SK-N-SH (cell line): ENCODE measurements around the gene CHFR. TPM values are rescaled to one million over a fixed set of nuclear protein-coding genes. Genes with fewer than 3 reads are reported as not detected.

ENCODE experiments used
- CTCF ChIA-PET: fragments of 300-600, 350-600 bp; formaldehyde crosslinking; extraction: SDS; loops from one replicate; lab custom pipeline; 2021; lab: Yijun Ruan, JAX
- POLR2A ChIA-PET: fragments of 350-600 bp; sonication (Branson Sonifier 250); formaldehyde crosslinking; extraction: SDS; loops from one replicate; lab custom pipeline; 2020; ENCODE audit warnings: antibody characterized with exemption, inconsistent platforms; lab: Yijun Ruan, JAX
- DNase-seq: peaks from one replicate; pipeline ENCODE4 v3.0.0; 2012
- H2AFZ ChIP-seq: fragments of 200-600 bp; sonication (generic); 2 replicates; pipeline ENCODE4 v1.8.1; 2016; ENCODE audit warnings: antibody characterized with exemption, mild to moderate bottlenecking, low read depth
- H3F3A ChIP-seq: fragments of 200-600 bp; sonication (generic); replicated peaks from 2 replicates; pipeline ENCODE3; 2016; ENCODE audit warnings: antibody characterized with exemption, mild to moderate bottlenecking; ENCODE audit not compliant: insufficient read depth
- H3K27ac ChIP-seq, 2 experiments: fragments of 200-500 bp in 1 of 2; fragments of 200-600 bp in 1 of 2; sonication (Bioruptor generic) in 1 of 2; sonication (generic), shearing (Covaris generic) in 1 of 2; 2 replicates each; pipeline versions ENCODE4 v1.5.1 to v1.6.1; 2014 to 2016; ENCODE audit warnings: low read depth in 2 of 2, inconsistent platforms in 1 of 2, low read length in 1 of 2, mild to moderate bottlenecking in 1 of 2, mixed read lengths in 1 of 2
- H3K27me3 ChIP-seq: fragments of 200-600 bp; sonication (generic), shearing (Covaris generic); 2 replicates; pipeline ENCODE4 v1.6.1; 2016; ENCODE audit warnings: mixed run types; ENCODE audit not compliant: insufficient read depth
- H3K36me3 ChIP-seq, 2 experiments: fragments of 200-500 bp in 1 of 2; fragments of 200-600 bp in 1 of 2; sonication (Bioruptor generic) in 1 of 2; sonication (generic) in 1 of 2; replicated peaks in 1 of 2; 2 replicates each; pipeline versions ENCODE3 to v1.5.1; 2014 to 2016; ENCODE audit warnings: low read length in 1 of 2, mild to moderate bottlenecking in 1 of 2; ENCODE audit not compliant: insufficient read depth in 2 of 2, control insufficient read depth in 1 of 2
- H3K4me1 ChIP-seq, 2 experiments: fragments of 200-500 bp in 1 of 2; fragments of 200-600 bp in 1 of 2; sonication (Bioruptor generic) in 1 of 2; sonication (generic), shearing (Covaris generic) in 1 of 2; 2 replicates each; pipeline versions ENCODE4 v1.5.1 to v1.6.1; 2014 to 2016; ENCODE audit warnings: low read depth in 1 of 2, low read length in 1 of 2, mixed run types in 1 of 2; ENCODE audit not compliant: insufficient read depth in 2 of 2, control insufficient read depth in 1 of 2
- H3K4me2 ChIP-seq: fragments of 200-600 bp; sonication (generic), shearing (Covaris generic); 2 replicates; pipeline ENCODE4 v1.6.1; 2017; ENCODE audit warnings: mixed run types
- H3K4me3 ChIP-seq, 2 experiments: fragments of 200-500 bp in 1 of 2; fragments of 200-600 bp in 1 of 2; sonication (Bioruptor generic) in 1 of 2; sonication (generic), shearing (Covaris generic) in 1 of 2; 2 replicates each; pipeline versions ENCODE4 v1.5.1 to v1.8.1; 2014 to 2016; ENCODE audit warnings: low read depth in 2 of 2, inconsistent platforms in 1 of 2, low read length in 1 of 2, mild to moderate bottlenecking in 1 of 2, mixed read lengths in 1 of 2, moderate library complexity in 1 of 2
- H3K79me2 ChIP-seq: fragments of 200-600 bp; sonication (generic); 2 replicates; pipeline ENCODE4 v1.8.1; 2017; ENCODE audit warnings: mild to moderate bottlenecking; ENCODE audit not compliant: insufficient read depth
- H3K9ac ChIP-seq: fragments of 200-600 bp; sonication (generic); 2 replicates; pipeline ENCODE4 v1.6.1; 2017; ENCODE audit warnings: mixed run types
- H3K9me2 ChIP-seq: fragments of 200-600 bp; sonication (generic); 2 replicates; pipeline ENCODE4 v1.6.1; 2017; ENCODE audit warnings: mixed run types
- H3K9me3 ChIP-seq: fragments of 200-600 bp; sonication (generic); 2 replicates; pipeline ENCODE4 v1.6.1; 2017; ENCODE audit warnings: mixed run types, mild to moderate bottlenecking, moderate library complexity
- H4K20me1 ChIP-seq: fragments of 200-600 bp; sonication (generic); 2 replicates; pipeline ENCODE4 v1.6.1; 2017; ENCODE audit warnings: mild to moderate bottlenecking, mixed run types; ENCODE audit not compliant: insufficient read depth
- CHD2 ChIP-seq: fragments of 150-350 bp; IDR thresholded peaks from 2 replicates; pipeline ENCODE4 v1.6.1; 2018; ENCODE audit warnings: low read length; ENCODE audit not compliant: partially characterized antibody
- ELF1 ChIP-seq: IDR thresholded peaks from 2 replicates; pipeline ENCODE4 v1.4.0; 2012
- EP300 ChIP-seq, 2 experiments: IDR thresholded peaks; 2 replicates each; pipeline versions ENCODE4 v1.4.0 to v1.6.1; 2012; ENCODE audit warnings: borderline replicate concordance in 1 of 2, low read depth in 1 of 2, low read length in 1 of 2
- EZH2phosphoT487 ChIP-seq: fragments of 200-600 bp; sonication (generic); IDR thresholded peaks from 2 replicates; pipeline ENCODE4 v1.6.1; 2017; ENCODE audit warnings: low read depth, mixed run types, mild to moderate bottlenecking, antibody characterized with exemption, moderate library complexity, borderline replicate concordance
- FOSL2 ChIP-seq: IDR thresholded peaks from 2 replicates; pipeline ENCODE4 v1.4.0; 2012; ENCODE audit warnings: low read depth, mild to moderate bottlenecking, moderate library complexity, borderline replicate concordance
- FOXM1 ChIP-seq: IDR thresholded peaks from 2 replicates; pipeline ENCODE4 v1.4.0; 2012; ENCODE audit warnings: low read depth, mild to moderate bottlenecking
- GABPA ChIP-seq: IDR thresholded peaks from 2 replicates; pipeline ENCODE4 v1.4.0; 2012; ENCODE audit warnings: low read depth, mild to moderate bottlenecking
- GATA2 ChIP-seq: sonication (generic); formaldehyde crosslinking; IDR thresholded peaks from 2 replicates; pipeline ENCODE4 v1.5.0; 2020; ENCODE audit warnings: mild to moderate bottlenecking, missing genetic modification reagents
- JUND ChIP-seq: IDR thresholded peaks from 2 replicates; pipeline ENCODE4 v1.4.0; 2012
- MEF2A ChIP-seq: IDR thresholded peaks from 2 replicates; pipeline ENCODE4 v1.4.0; 2012; ENCODE audit warnings: low read depth, borderline replicate concordance
- MXI1 ChIP-seq: IDR thresholded peaks from 2 replicates; pipeline ENCODE4 v1.6.1; 2012; ENCODE audit warnings: mild to moderate bottlenecking, low read depth, low read length, improper control_type of control experiment
- NFIC ChIP-seq: IDR thresholded peaks from 2 replicates; pipeline ENCODE4 v1.4.0; 2012; ENCODE audit warnings: borderline replicate concordance
- NRF1 ChIP-seq: IDR thresholded peaks from 2 replicates; pipeline ENCODE4 v1.6.1; 2012; ENCODE audit warnings: low read depth, mild to moderate bottlenecking, low read length
- RAD21 ChIP-seq: IDR thresholded peaks from 2 replicates; pipeline ENCODE4 v1.6.1; 2012; ENCODE audit warnings: mild to moderate bottlenecking, low read length
- RFX5 ChIP-seq: IDR thresholded peaks from 2 replicates; pipeline ENCODE4 v1.6.1; 2012; ENCODE audit warnings: mild to moderate bottlenecking, improper control_type of control experiment, low read length
- SIN3A ChIP-seq: IDR thresholded peaks from 2 replicates; pipeline ENCODE4 v1.6.1; 2012; ENCODE audit warnings: low read depth, mild to moderate bottlenecking, low read length, moderate library complexity, borderline replicate concordance
- TAF1 ChIP-seq: IDR thresholded peaks from 2 replicates; pipeline ENCODE4 v1.6.1; 2012; ENCODE audit warnings: low read depth, mild to moderate bottlenecking, low read length, moderate library complexity, borderline replicate concordance
- TCF12 ChIP-seq: IDR thresholded peaks from 2 replicates; pipeline ENCODE4 v1.4.0; 2012
- TEAD4 ChIP-seq: IDR thresholded peaks from 2 replicates; pipeline ENCODE4 v1.4.0; 2012; ENCODE audit warnings: mild to moderate bottlenecking, borderline replicate concordance; ENCODE audit not compliant: insufficient read depth
- WGBS: methylation state at CpG from one replicate; pipeline ENCODE4 v1.1.6; 2017; ENCODE audit warnings: low lambda C conversion rate; 5-methylcytosine and 5-hydroxymethylcytosine counted together
- polyA plus RNA-seq, 3 experiments: library from polyadenylated mRNA; depleted of rRNA; stranded (reverse); fragments of >200 nt; gene quantifications; 2 replicates each; pipeline ENCODE4 v1.2.3, GENCODE V29; 2012
- TF ChIP-seq, protein P1 (sequence below): IDR thresholded peaks from 2 replicates; pipeline ENCODE4 v1.4.0; 2012; ENCODE audit warnings: low read depth, borderline replicate concordance
- TF ChIP-seq, protein P2 (sequence below): fragments of 150-350 bp; IDR thresholded peaks from 2 replicates; pipeline ENCODE4 v1.6.1; 2016; ENCODE audit warnings: mild to moderate bottlenecking, low read depth, low read length
- TF ChIP-seq, protein P3 (sequence below): fragments of 150-350 bp; IDR thresholded peaks from 2 replicates; pipeline ENCODE4 v1.6.1; 2017; ENCODE audit warnings: antibody characterized with exemption, low read length, low read depth, borderline replicate concordance
- TF ChIP-seq, protein P4 (sequence below): IDR thresholded peaks from 2 replicates; pipeline ENCODE4 v1.4.0; 2012; ENCODE audit warnings: low read depth, borderline replicate concordance

Gene CHFR
- polyA plus RNA-seq, 1 of the 3 experiments (the other 2 are of a cell fraction) = 31.6 TPM

DNA sequence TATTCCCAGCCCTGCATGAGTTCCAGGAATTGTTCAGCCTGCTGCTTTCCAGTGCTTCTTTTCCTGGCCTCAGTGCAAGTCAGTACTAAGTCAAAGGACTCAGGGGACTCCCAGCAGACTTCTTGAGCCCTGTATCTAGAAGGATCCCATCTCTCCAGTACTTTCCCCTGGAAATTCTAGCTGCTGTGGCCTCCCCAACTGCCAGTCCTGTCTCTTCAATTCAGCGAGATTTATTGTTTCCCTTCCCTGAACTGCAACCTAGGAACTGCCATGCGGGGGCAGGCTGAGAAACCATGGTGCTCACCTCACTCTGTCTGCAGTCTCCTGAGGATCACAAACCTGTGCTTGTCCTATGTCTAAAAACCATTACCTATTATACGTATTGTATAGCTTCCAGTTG is 37.0 kb upstream of the CHFR start:
- Histone ChIP-seq H3K4me2 (no peak overlapping the region), H3K4me1 (no peaks in the 10 kb centered on the region), H3K9me3 (peaks cover 64% of the 10 kb centered on the region), H3K9me2 (no peaks in the 10 kb centered on the region), H4K20me1 (no peaks in the 10 kb centered on the region), H3K27me3 (no peaks in the 10 kb centered on the region), H3K4me3 (no peak overlapping the region; a peak in 1 of 4 replicates), H3K27ac (no peak overlapping the region), H3F3A (peaks cover 8% of the 10 kb centered on the region), H3K9ac (no peak overlapping the region), H2AFZ (no peak overlapping the region), H3K79me2 (no peaks in the 10 kb centered on the region), H3K36me3 (peaks cover 6 to 27% of the 10 kb centered on the region in 2 experiments)
- TF ChIP-seq TEAD4 = no peak
- TF ChIP-seq MEF2A = no peak
- TF ChIP-seq, protein P1, sequence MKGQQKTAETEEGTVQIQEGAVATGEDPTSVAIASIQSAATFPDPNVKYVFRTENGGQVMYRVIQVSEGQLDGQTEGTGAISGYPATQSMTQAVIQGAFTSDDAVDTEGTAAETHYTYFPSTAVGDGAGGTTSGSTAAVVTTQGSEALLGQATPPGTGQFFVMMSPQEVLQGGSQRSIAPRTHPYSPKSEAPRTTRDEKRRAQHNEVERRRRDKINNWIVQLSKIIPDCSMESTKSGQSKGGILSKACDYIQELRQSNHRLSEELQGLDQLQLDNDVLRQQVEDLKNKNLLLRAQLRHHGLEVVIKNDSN = no peak
- TF ChIP-seq NRF1 = no peak
- TF ChIP-seq RFX5 = no peak
- no peak for TF ChIP-seq ELF1
- TF ChIP-seq MXI1 = no peak
- TF ChIP-seq EP300 (IDR thresholded peaks at IDR 0.05; ENCODE audit: borderline replicate concordance in 1 of 2, low read depth in 1 of 2, low read length in 1 of 2) = no peak
- CTCF ChIA-PET = interaction anchor here (0.5 to 0.6 kb wide), 2 partner anchors 15 to 38 kb away, joined by 3 read pairs; no protein-coding TSS in a partner anchor
- POLR2A ChIA-PET = no interaction called here
- WGBS = 85% methylated on average over 3 of the region's 3 CpGs
- DNase-seq = no peak

DNA sequence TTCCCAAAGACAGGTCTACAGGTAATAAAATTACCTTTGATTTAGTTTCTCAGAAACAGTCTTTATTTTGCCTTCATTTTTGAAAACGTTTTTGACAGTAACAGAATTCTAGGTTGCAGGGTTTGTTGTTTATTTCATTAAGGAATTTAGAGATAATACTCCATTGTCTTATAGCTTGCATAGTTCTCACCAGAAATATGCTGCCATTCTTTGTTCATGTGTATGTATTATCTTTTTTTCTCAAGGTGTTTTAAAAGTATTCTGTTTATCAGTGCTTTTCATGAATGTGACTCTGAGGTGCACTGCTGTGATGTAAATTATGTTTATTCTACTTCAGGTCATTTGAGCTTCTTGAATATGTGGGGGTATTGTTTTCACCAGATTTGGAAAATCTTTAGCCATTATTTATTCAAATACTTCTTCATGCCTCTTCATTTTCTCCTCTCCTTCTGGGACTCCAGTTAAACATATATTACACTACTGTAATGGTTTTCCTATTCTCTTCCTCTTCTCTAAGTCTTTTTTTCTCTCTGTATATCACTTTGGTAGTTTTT is 36.0 kb upstream of the CHFR start:
- Histone ChIP-seq H3K9me3 (peaks cover 55% of the 10 kb centered on the region), H3K27ac (no peak overlapping the region), H3K9me2 (no peaks in the 10 kb centered on the region), H3F3A (peaks cover 8% of the 10 kb centered on the region), H3K4me3 (no peak overlapping the region), H3K79me2 (no peaks in the 10 kb centered on the region), H3K4me2 (no peak overlapping the region), H4K20me1 (no peaks in the 10 kb centered on the region), H3K4me1 (no peaks in the 10 kb centered on the region), H3K9ac (no peak overlapping the region), H2AFZ (no peak overlapping the region), H3K27me3 (no peaks in the 10 kb centered on the region), H3K36me3 (peaks cover 6 to 19% of the 10 kb centered on the region in 2 experiments)
- 6% methylated on average over 1 of the region's 1 CpG for WGBS
- TF ChIP-seq NFIC (no peak), CHD2 (no peak), GABPA (no peak), SIN3A (no peak), EZH2phosphoT487 (no peak), FOSL2 (no peak), TAF1 (no peak), TCF12 (no peak), JUND (no peak), RFX5 (no peak), FOXM1 (no peak), GATA2 (CRISPR knock-in tag) (no peak), RAD21 (no peak)
- TF ChIP-seq, protein P2, sequence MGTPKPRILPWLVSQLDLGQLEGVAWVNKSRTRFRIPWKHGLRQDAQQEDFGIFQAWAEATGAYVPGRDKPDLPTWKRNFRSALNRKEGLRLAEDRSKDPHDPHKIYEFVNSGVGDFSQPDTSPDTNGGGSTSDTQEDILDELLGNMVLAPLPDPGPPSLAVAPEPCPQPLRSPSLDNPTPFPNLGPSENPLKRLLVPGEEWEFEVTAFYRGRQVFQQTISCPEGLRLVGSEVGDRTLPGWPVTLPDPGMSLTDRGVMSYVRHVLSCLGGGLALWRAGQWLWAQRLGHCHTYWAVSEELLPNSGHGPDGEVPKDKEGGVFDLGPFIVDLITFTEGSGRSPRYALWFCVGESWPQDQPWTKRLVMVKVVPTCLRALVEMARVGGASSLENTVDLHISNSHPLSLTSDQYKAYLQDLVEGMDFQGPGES = no peak
- TF ChIP-seq, protein P3, sequence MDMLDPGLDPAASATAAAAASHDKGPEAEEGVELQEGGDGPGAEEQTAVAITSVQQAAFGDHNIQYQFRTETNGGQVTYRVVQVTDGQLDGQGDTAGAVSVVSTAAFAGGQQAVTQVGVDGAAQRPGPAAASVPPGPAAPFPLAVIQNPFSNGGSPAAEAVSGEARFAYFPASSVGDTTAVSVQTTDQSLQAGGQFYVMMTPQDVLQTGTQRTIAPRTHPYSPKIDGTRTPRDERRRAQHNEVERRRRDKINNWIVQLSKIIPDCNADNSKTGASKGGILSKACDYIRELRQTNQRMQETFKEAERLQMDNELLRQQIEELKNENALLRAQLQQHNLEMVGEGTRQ = no peak
- TF ChIP-seq, protein P4, sequence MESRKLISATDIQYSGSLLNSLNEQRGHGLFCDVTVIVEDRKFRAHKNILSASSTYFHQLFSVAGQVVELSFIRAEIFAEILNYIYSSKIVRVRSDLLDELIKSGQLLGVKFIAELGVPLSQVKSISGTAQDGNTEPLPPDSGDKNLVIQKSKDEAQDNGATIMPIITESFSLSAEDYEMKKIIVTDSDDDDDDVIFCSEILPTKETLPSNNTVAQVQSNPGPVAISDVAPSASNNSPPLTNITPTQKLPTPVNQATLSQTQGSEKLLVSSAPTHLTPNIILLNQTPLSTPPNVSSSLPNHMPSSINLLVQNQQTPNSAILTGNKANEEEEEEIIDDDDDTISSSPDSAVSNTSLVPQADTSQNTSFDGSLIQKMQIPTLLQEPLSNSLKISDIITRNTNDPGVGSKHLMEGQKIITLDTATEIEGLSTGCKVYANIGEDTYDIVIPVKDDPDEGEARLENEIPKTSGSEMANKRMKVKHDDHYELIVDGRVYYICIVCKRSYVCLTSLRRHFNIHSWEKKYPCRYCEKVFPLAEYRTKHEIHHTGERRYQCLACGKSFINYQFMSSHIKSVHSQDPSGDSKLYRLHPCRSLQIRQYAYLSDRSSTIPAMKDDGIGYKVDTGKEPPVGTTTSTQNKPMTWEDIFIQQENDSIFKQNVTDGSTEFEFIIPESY = no peak
- ChIA-PET POLR2A (no interaction called here), CTCF (interaction anchor here (0.6 kb wide), 1 partner anchor 14 kb away, joined by 3 read pairs; no protein-coding TSS in a partner anchor)
- no peak for DNase-seq
